Osteoblast (primary cell): Measurements from ENCODE around the gene TMEM63C. TPM values are rescaled to one million over a fixed set of nuclear protein-coding genes. Genes with fewer than 3 reads are reported as not detected.
A peak's percentile ranks its signal among the peaks of the same experiment; 100 is the strongest.

Experiments used
- DNase-seq: peaks from one replicate; pipeline ENCODE4 v3.0.0; 2011; ENCODE audit warnings: low spot score, mixed read lengths; ENCODE audit not compliant: insufficient read length; ENCODE audit errors: missing footprints
- H2AFZ ChIP-seq: 2 replicates; pipeline ENCODE4 v1.6.0; 2011; ENCODE audit warnings: mild to moderate bottlenecking, low read length
- H3K27ac ChIP-seq: 2 replicates; pipeline ENCODE4 v1.5.1; 2011; ENCODE audit warnings: mild to moderate bottlenecking, low read depth, low read length, moderate library complexity
- H3K27me3 ChIP-seq: 2 replicates; pipeline ENCODE4 v1.6.0; 2012; ENCODE audit warnings: mild to moderate bottlenecking, control low read depth, inconsistent platforms, low read length, moderate library complexity; ENCODE audit not compliant: insufficient read depth
- H3K36me3 ChIP-seq: 2 replicates; pipeline ENCODE4 v1.5.1; 2011; ENCODE audit warnings: mild to moderate bottlenecking, low read length, control low read depth, moderate library complexity; ENCODE audit not compliant: insufficient read depth
- H3K4me1 ChIP-seq: 2 replicates; pipeline ENCODE4 v1.5.1; 2011; ENCODE audit warnings: mild to moderate bottlenecking, low read length, control low read depth, moderate library complexity; ENCODE audit not compliant: insufficient read depth
- H3K4me2 ChIP-seq: 2 replicates; pipeline ENCODE4 v1.6.0; 2011; ENCODE audit warnings: mild to moderate bottlenecking, low read length; ENCODE audit not compliant: insufficient read depth
- H3K4me3 ChIP-seq: fragments of 200-600 bp; sonication (generic); 3 replicates; pipeline ENCODE4 v1.5.1; 2012; ENCODE audit warnings: mild to moderate bottlenecking, low read length, inconsistent platforms; ENCODE audit not compliant: insufficient read depth
- H3K79me2 ChIP-seq: 2 replicates; pipeline ENCODE4 v1.6.0; 2012; ENCODE audit warnings: mild to moderate bottlenecking, low read length, control low read depth, inconsistent platforms; ENCODE audit not compliant: insufficient read depth
- H3K9me3 ChIP-seq: 2 replicates; pipeline ENCODE4 v1.5.1; 2011; ENCODE audit warnings: low read depth, low read length, control low read depth
- H4K20me1 ChIP-seq: 2 replicates; pipeline ENCODE4 v1.6.0; 2012; ENCODE audit warnings: mild to moderate bottlenecking, low read length, control low read depth; ENCODE audit not compliant: insufficient read depth
- total RNA-seq: library from RNA; depleted of rRNA; stranded (reverse); fragments of >200 nt; gene quantifications from 2 replicates; pipeline ENCODE4 v1.2.3, GENCODE V29; 2012
- TF ChIP-seq, protein P1 (sequence below): IDR thresholded peaks from 2 replicates; pipeline ENCODE4 v1.5.1; 2011; ENCODE audit warnings: mild to moderate bottlenecking, low read depth, low read length, moderate library complexity; ENCODE audit errors: extremely low read depth

TMEM63C gene
- total RNA-seq, 1 donor: 0.72 TPM

DNA sequence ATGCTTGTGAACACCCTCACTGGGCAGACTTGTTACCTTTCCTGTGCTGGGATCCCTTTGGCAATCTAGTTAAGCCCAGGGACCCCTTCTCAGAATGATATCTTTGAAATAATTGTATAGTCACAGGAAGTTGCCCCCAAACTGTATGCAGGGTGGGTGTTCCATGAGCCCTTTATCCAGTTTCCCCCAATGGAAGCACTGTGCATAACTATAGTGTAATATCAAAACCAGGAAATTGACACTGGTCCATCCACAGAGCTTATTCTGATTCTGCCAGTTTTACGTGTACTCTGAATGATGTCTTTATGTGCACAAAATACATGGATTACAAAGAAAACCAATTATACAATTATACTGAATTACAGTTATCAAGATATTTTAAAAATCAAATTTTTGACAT lies 65.2 kb downstream of the TMEM63C start:
- no peak overlapping the region for H2AFZ ChIP-seq
- no peaks in the 10 kb centered on the region for H3K79me2 ChIP-seq
- H3K27me3 ChIP-seq: peaks cover 3% of the 10 kb centered on the region
- no peaks in the 10 kb centered on the region for H3K4me1 ChIP-seq
- H4K20me1 ChIP-seq: no peaks in the 10 kb centered on the region
- H3K4me3 ChIP-seq: no peak overlapping the region
- peak; percentile 2 for DNase-seq
- H3K36me3 ChIP-seq: no peaks in the 10 kb centered on the region
- no peaks in the 10 kb centered on the region for H3K9me3 ChIP-seq
- H3K27ac ChIP-seq: no peak overlapping the region
- TF ChIP-seq, protein P1, sequence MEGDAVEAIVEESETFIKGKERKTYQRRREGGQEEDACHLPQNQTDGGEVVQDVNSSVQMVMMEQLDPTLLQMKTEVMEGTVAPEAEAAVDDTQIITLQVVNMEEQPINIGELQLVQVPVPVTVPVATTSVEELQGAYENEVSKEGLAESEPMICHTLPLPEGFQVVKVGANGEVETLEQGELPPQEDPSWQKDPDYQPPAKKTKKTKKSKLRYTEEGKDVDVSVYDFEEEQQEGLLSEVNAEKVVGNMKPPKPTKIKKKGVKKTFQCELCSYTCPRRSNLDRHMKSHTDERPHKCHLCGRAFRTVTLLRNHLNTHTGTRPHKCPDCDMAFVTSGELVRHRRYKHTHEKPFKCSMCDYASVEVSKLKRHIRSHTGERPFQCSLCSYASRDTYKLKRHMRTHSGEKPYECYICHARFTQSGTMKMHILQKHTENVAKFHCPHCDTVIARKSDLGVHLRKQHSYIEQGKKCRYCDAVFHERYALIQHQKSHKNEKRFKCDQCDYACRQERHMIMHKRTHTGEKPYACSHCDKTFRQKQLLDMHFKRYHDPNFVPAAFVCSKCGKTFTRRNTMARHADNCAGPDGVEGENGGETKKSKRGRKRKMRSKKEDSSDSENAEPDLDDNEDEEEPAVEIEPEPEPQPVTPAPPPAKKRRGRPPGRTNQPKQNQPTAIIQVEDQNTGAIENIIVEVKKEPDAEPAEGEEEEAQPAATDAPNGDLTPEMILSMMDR: no peak
- no peak overlapping the region for H3K4me2 ChIP-seq

DNA sequence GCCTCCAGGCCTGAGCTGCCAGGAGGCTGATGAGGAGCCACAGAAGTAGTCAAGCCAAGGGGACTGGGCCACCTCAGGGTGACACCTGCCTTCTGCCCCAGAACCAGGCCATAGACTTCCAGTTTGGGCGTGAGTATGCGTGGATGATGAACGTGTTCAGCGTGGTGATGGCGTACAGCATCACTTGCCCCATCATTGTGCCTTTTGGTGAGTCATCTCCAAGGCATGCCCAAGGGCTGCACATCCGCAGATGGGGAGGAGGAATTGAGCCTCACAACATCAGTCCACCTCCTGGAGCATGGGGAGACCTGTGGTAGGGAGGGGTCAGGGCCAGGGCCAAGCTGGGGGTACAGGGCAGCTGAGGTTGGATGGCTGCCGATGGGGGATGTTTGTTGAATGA lies 67.1 kb downstream of the TMEM63C start:
- no peak overlapping the region for H2AFZ ChIP-seq
- no peak overlapping the region for H3K4me3 ChIP-seq
- no peaks in the 10 kb centered on the region for H3K36me3 ChIP-seq
- peaks cover 3% of the 10 kb centered on the region for H3K27me3 ChIP-seq
- H3K4me1 ChIP-seq: no peaks in the 10 kb centered on the region
- no peak overlapping the region for H3K27ac ChIP-seq
- no peaks in the 10 kb centered on the region for H3K9me3 ChIP-seq
- H3K79me2 ChIP-seq: no peaks in the 10 kb centered on the region
- TF ChIP-seq, protein P1: no peak
- no peaks in the 10 kb centered on the region for H4K20me1 ChIP-seq
- peak; percentile 21 for DNase-seq
- H3K4me2 ChIP-seq: no peak overlapping the region

DNA sequence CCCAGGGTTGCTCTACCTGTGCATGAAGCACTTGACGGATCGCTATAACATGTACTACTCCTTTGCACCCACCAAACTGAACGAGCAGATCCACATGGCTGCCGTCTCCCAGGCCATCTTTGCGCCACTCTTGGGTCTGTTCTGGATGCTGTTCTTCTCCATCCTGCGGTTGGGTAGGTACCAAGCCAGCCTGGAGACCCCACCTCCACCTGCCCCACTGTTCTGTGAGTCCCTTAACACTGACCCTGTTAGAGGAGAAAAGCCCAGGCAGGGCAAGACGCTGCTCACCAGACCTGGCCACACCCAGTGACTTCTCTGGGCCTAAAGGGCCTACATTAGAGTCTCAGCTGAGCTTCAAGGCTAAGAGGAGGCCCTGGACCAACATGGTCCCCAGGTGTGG lies 67.7 kb downstream of the TMEM63C start:
- Histone ChIP-seq H3K9me3 (no peaks in the 10 kb centered on the region), H4K20me1 (no peaks in the 10 kb centered on the region), H2AFZ (no peak overlapping the region), H3K4me3 (no peak overlapping the region), H3K4me1 (no peaks in the 10 kb centered on the region), H3K4me2 (no peak overlapping the region), H3K79me2 (no peaks in the 10 kb centered on the region), H3K27me3 (peaks cover 3% of the 10 kb centered on the region), H3K27ac (no peak overlapping the region), H3K36me3 (no peaks in the 10 kb centered on the region)
- TF ChIP-seq, protein P1: no peak
- DNase-seq: peak; percentile 69

DNA sequence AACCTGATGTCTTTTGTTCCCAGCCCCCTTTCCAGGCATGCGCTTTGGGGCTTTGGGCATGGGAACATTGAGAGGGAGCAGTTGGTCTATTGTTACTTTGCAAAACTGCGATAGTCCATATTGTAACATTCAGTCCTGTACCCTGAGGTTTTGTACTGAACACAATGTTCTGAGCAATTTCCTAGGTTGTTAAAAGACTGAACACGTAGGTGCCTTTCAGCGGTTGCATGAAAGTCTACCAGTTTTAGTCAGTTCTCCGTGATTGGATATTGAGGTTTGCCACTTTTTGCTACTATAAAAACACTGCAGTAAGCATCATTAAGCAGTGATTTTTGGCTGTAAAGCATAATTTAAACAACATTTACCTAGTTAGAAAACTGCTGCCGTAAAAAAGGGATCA lies 69.3 kb downstream of the TMEM63C start:
- no peak overlapping the region for H3K4me3 ChIP-seq
- H3K27me3 ChIP-seq: peaks cover 3% of the 10 kb centered on the region
- no peak overlapping the region for H2AFZ ChIP-seq
- no peaks in the 10 kb centered on the region for H3K79me2 ChIP-seq
- no peaks in the 10 kb centered on the region for H3K36me3 ChIP-seq
- H3K4me1 ChIP-seq: no peaks in the 10 kb centered on the region
- no peak overlapping the region for H3K4me2 ChIP-seq
- H4K20me1 ChIP-seq: no peaks in the 10 kb centered on the region
- H3K9me3 ChIP-seq: no peaks in the 10 kb centered on the region
- no peak overlapping the region for H3K27ac ChIP-seq
- TF ChIP-seq, protein P1: no peak
- peak; percentile 8 for DNase-seq
